Measurements from ENCODE around the gene PRRG4.

DNA sequence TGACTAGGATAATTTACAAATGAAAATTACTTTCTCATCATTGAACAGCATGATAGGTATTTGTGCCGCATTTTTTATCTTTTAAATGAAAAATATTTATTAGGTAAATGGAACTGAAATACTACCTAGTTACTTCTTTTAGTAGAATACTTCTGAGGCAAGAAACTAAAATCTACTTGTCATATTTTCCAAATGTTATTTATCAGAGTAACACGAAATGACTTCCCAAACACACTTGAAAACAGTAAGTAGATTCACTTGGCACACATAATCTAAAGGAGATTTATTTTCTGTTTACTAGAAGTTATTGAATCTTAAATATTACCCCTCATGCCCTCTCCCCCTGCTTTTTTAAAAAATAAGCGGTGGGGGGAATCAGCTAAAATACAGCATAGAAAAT lies 65.2 kb downstream of the PRRG4 start:
- TF ChIP-seq, protein P1, sequence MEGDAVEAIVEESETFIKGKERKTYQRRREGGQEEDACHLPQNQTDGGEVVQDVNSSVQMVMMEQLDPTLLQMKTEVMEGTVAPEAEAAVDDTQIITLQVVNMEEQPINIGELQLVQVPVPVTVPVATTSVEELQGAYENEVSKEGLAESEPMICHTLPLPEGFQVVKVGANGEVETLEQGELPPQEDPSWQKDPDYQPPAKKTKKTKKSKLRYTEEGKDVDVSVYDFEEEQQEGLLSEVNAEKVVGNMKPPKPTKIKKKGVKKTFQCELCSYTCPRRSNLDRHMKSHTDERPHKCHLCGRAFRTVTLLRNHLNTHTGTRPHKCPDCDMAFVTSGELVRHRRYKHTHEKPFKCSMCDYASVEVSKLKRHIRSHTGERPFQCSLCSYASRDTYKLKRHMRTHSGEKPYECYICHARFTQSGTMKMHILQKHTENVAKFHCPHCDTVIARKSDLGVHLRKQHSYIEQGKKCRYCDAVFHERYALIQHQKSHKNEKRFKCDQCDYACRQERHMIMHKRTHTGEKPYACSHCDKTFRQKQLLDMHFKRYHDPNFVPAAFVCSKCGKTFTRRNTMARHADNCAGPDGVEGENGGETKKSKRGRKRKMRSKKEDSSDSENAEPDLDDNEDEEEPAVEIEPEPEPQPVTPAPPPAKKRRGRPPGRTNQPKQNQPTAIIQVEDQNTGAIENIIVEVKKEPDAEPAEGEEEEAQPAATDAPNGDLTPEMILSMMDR (conservative IDR thresholded peaks at IDR 0.05; ENCODE audit: low read depth, low read length) = no peak
- TF ChIP-seq SMC3 (IDR thresholded peaks at IDR 0.05; ENCODE audit: low read depth, low read length) (no peak), CHD1 (IDR thresholded peaks at IDR 0.05; ENCODE audit: low read depth, low read length) (no peak), CEBPB (IDR thresholded peaks at IDR 0.05; ENCODE audit: low read depth, low read length) (no peak)

Measured in IMR-90 (cell line).